AG04450 (cell line): ENCODE results near the gene SPATA19. TPM values are rescaled to one million over a fixed set of nuclear protein-coding genes. Genes with fewer than 3 reads are reported as not detected.

ENCODE experiments used
- CTCF ChIA-PET: fragments of 300-600, 350-600 bp; formaldehyde crosslinking; extraction: SDS; loops from one replicate; lab custom pipeline; 2022; ENCODE audit warnings: antibody characterized with exemption, inconsistent platforms; lab: Charles Lee
- POLR2A ChIA-PET: fragments of 350-600 bp; formaldehyde crosslinking; extraction: SDS; loops from one replicate; lab custom pipeline; 2021; ENCODE audit warnings: antibody characterized with exemption, inconsistent platforms; lab: Yijun Ruan, JAX
- DNase-seq: peaks from one replicate; pipeline ENCODE4 v3.0.0-alpha.2; 2011; ENCODE audit warnings: low read depth, low spot score
- H3K27ac ChIP-seq: one replicate; pipeline ENCODE4 v1.5.1; 2012; ENCODE audit warnings: low read depth, low read length, control low read depth
- H3K27me3 ChIP-seq: one replicate; pipeline ENCODE4 v1.6.0; 2012; ENCODE audit warnings: low read length; ENCODE audit not compliant: control insufficient read depth, insufficient read depth
- H3K4me3 ChIP-seq: 2 replicates; pipeline ENCODE4 v1.5.1; 2011; ENCODE audit warnings: mild to moderate bottlenecking, low read depth, low read length, control low read depth
- H3K9me3 ChIP-seq: 2 replicates; pipeline ENCODE4 v1.5.1; 2012; ENCODE audit warnings: low read length; ENCODE audit not compliant: control insufficient read depth, insufficient read depth
- polyA plus RNA-seq: library from polyadenylated mRNA; depleted of rRNA; stranded (reverse); fragments of >200 nt; gene quantifications from 2 replicates; pipeline ENCODE4 v1.2.3, GENCODE V29; 2011
- TF ChIP-seq, protein P1 (sequence below): IDR thresholded peaks from 2 replicates; pipeline ENCODE4 v1.5.1; 2011; ENCODE audit warnings: low read depth, low read length, control low read depth, inconsistent platforms

Gene SPATA19
- polyA plus RNA-seq, 1 experiment, result not detected

DNA sequence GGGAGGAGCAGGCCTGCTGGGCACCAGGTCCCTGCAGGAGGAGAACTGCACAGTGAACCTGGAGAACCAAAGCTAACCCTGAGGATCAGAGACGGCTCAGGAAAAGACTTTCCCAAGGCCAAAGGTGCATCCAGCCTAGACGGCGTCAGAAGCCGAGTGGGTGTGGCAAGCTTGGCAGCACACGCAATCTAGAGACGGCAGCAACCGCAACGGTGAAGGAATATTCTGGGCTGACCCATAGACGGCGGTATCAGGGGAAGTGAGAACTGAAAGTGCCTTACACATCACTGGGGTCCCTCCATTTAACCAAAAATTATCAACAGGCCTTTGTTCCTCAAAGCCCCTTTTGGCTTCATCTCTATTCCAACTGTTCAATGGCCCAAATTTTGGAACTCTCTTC lies 26.2 kb downstream of the SPATA19 start:
- ChIA-PET CTCF (no interaction called here), POLR2A (no interaction called here)
- no peak for DNase-seq
- H3K27me3 ChIP-seq, result no peaks in the 10 kb centered on the region
- no peak overlapping the region for H3K27ac ChIP-seq
- TF ChIP-seq, protein P1, sequence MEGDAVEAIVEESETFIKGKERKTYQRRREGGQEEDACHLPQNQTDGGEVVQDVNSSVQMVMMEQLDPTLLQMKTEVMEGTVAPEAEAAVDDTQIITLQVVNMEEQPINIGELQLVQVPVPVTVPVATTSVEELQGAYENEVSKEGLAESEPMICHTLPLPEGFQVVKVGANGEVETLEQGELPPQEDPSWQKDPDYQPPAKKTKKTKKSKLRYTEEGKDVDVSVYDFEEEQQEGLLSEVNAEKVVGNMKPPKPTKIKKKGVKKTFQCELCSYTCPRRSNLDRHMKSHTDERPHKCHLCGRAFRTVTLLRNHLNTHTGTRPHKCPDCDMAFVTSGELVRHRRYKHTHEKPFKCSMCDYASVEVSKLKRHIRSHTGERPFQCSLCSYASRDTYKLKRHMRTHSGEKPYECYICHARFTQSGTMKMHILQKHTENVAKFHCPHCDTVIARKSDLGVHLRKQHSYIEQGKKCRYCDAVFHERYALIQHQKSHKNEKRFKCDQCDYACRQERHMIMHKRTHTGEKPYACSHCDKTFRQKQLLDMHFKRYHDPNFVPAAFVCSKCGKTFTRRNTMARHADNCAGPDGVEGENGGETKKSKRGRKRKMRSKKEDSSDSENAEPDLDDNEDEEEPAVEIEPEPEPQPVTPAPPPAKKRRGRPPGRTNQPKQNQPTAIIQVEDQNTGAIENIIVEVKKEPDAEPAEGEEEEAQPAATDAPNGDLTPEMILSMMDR, result no peak
- peaks cover 61% of the 10 kb centered on the region for H3K9me3 ChIP-seq
- no peak overlapping the region for H3K4me3 ChIP-seq

DNA sequence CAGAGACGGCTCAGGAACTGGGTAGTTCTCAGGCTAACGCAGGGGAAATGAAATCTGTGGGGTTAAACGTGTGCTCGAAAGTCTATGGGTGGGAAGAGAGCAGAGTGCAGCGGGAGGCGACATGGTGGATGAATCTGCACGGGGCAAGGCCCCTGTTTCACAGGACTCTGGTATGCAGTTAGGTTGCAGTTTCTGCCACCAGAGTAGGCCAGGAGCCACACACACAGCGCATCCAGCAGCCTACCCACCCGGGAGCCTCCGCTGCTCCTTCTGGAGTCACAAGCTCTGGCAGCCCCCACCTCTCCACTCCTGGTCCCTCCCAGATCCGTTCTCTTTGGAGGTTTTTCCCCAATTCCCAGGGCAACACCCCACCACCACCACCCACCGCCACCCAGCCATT lies 27.0 kb downstream of the SPATA19 start:
- H3K4me3 ChIP-seq, result no peak overlapping the region
- TF ChIP-seq, protein P1, result no peak
- peaks cover 57% of the 10 kb centered on the region for H3K9me3 ChIP-seq
- no peak overlapping the region for H3K27ac ChIP-seq
- ChIA-PET CTCF (no interaction called here), POLR2A (no interaction called here)
- no peaks in the 10 kb centered on the region for H3K27me3 ChIP-seq
- DNase-seq, result no peak

DNA sequence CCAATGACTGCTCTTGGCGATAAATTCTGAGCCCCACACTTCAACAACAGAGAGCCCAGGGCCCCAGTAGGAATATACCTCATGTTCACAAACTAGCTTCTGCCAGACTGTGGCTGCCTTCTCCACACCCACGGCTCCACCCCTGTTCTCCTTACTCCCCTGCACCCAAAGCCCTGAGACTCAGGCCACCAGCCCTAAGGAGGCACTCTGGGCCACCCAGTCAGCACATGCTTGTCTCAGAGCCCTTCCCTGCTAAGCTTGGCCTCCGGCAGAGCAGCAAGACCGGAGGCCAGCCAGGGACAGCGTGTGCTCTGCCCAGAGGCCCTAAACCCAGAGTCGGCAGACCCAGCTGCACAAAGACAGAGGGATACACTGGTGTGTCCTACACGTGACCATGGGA lies 27.9 kb downstream of the SPATA19 start:
- H3K27me3 ChIP-seq, result no peaks in the 10 kb centered on the region
- TF ChIP-seq, protein P1, result no peak
- CTCF ChIA-PET, result no interaction called here
- POLR2A ChIA-PET, result no interaction called here
- H3K4me3 ChIP-seq, result no peak overlapping the region
- no peak overlapping the region for H3K27ac ChIP-seq
- peaks cover 52% of the 10 kb centered on the region for H3K9me3 ChIP-seq
- no peak for DNase-seq

DNA sequence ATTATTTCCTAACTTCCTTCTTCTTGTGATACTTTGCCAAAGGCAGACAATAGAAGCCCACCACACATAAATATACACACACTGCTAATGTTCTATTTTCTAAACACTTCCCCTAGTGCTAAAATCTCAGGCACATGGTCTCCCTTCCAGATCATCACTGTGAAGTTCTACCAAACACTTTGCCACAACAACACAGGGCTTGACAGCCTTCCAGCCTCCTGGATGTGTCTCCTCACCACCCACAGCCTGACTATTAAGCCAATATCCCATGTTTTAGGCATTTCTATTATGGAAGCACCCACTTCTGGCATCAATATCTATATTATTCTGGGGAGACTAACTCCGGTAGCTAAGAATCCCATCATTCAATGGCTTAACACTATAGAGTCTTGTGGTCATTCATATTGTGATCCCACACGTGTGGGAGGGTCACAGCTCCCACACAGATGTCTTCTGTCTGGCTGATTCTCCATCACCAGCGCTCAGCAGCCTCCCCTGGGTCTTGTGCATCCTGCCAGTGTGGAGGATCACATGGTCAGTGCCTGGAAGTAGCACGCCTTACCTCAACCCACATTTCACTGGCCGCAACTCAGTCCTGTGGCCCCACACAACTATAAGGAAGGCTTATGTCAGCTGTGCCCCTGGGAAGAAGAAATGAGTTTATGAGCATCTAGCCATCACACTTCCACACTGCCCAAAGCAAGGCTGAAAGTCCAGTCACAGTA lies 29.0 kb downstream of the SPATA19 start:
- ChIA-PET POLR2A (no interaction called here), CTCF (no interaction called here)
- peaks cover 50% of the 10 kb centered on the region for H3K9me3 ChIP-seq
- H3K27ac ChIP-seq, result no peak overlapping the region
- no peak for DNase-seq
- H3K4me3 ChIP-seq, result no peak overlapping the region
- no peaks in the 10 kb centered on the region for H3K27me3 ChIP-seq
- TF ChIP-seq, protein P1, result no peak

DNA sequence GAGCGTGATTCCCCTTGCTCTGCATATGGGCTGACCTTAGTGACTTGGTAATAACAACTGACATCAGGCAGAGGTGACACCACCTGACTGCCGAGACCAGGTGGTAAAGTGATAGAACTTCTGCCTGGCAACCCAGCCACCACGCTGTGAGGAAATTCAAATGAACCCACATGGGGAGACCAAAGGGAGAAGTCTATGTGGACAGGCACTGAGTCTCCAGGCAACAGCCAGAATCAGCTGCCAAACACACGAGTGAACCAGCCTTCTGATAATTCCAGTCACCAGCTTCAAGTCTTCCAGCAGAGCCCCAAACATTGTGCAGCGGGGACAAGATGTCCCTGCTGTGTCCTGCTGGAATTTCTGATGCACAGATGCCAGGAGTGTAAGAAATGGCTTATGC lies 29.7 kb downstream of the SPATA19 start:
- ChIA-PET CTCF (no interaction called here), POLR2A (no interaction called here)
- H3K9me3 ChIP-seq, result peaks cover 45% of the 10 kb centered on the region

More for the DNA sequence above, 29.7 kb downstream of the SPATA19 start:
- Histone ChIP-seq H3K27ac (no peak overlapping the region), H3K27me3 (no peaks in the 10 kb centered on the region), H3K4me3 (no peak overlapping the region)
- TF ChIP-seq, protein P1, result no peak
- no peak for DNase-seq
